ENCODE data around the gene DAGLB.

- TF ChIP-seq, protein P1, sequence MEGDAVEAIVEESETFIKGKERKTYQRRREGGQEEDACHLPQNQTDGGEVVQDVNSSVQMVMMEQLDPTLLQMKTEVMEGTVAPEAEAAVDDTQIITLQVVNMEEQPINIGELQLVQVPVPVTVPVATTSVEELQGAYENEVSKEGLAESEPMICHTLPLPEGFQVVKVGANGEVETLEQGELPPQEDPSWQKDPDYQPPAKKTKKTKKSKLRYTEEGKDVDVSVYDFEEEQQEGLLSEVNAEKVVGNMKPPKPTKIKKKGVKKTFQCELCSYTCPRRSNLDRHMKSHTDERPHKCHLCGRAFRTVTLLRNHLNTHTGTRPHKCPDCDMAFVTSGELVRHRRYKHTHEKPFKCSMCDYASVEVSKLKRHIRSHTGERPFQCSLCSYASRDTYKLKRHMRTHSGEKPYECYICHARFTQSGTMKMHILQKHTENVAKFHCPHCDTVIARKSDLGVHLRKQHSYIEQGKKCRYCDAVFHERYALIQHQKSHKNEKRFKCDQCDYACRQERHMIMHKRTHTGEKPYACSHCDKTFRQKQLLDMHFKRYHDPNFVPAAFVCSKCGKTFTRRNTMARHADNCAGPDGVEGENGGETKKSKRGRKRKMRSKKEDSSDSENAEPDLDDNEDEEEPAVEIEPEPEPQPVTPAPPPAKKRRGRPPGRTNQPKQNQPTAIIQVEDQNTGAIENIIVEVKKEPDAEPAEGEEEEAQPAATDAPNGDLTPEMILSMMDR (IDR thresholded peaks at IDR 0.05): no peak
- TF ChIP-seq POLR2A (IDR thresholded peaks at IDR 0.05): no peak
Observed at GRCh38 chr7:6460990-6461584, 13.3 kb upstream of the DAGLB start.

All from testis (tissue), 2 donors.